WTC11 (cell line): ENCODE data around the gene PRKCG. TPM values are rescaled to one million over a fixed set of nuclear protein-coding genes. Genes with fewer than 3 reads are reported as not detected.

Source experiments
- ATAC-seq: fragments of 200-7000 bp; cut with Tn5 transposase; 2 replicates; pipeline ENCODE4 v1.10.0; 2021; ENCODE audit warnings: mild to moderate bottlenecking, moderate library complexity
- CTCF ChIA-PET: fragments of 300-600 bp; sonication (Branson Sonifier 250); formaldehyde crosslinking; loops from one replicate; lab custom pipeline; 2021; ENCODE audit warnings: antibody characterized with exemption; lab: Charles Lee
- POLR2A ChIA-PET: fragments of 350-600 bp; sonication (Branson Sonifier 250); formaldehyde crosslinking; loops from one replicate; lab custom pipeline; 2021; ENCODE audit warnings: antibody characterized with exemption; lab: Charles Lee
- DNase-seq: peaks from one replicate; pipeline ENCODE4 v3.0.0; 2021; ENCODE audit warnings: low spot score
- H3K27ac Mint-ChIP-seq: 2 replicates; pipeline ENCODE4 v1.8.0; 2021; ENCODE audit warnings: mixed read lengths
- H3K27me3 Mint-ChIP-seq: 2 replicates; pipeline ENCODE4 v1.8.0; 2021; ENCODE audit warnings: low read depth, mild to moderate bottlenecking, moderate library complexity, mixed read lengths
- H3K36me3 Mint-ChIP-seq: 2 replicates; pipeline ENCODE4 v1.8.0; 2021; ENCODE audit warnings: mixed read lengths
- H3K4me1 Mint-ChIP-seq: 2 replicates; pipeline ENCODE4 v1.8.0; 2022; ENCODE audit warnings: mixed read lengths
- H3K4me3 Mint-ChIP-seq: 2 replicates; pipeline ENCODE4 v1.8.0; 2021; ENCODE audit warnings: mild to moderate bottlenecking, moderate library complexity, mixed read lengths
- H3K9me3 Mint-ChIP-seq: 2 replicates; pipeline ENCODE4 v1.8.0; 2021; ENCODE audit warnings: mixed read lengths
- E2F4 ChIP-seq: sonication (generic); formaldehyde crosslinking; IDR thresholded peaks from 2 replicates; pipeline ENCODE4 v1.8.1; 2022; ENCODE audit warnings: low read depth, mild to moderate bottlenecking, moderate library complexity, missing genetic modification reagents, borderline replicate concordance
- ELF4 ChIP-seq: sonication (generic); formaldehyde crosslinking; IDR thresholded peaks from 2 replicates; pipeline ENCODE4 v1.8.1; 2022; ENCODE audit warnings: low read depth, mild to moderate bottlenecking, moderate library complexity, missing genetic modification reagents
- HMGA2 ChIP-seq: fragments of 250-450 bp; sonication (Bioruptor Pico); IDR thresholded peaks from 2 replicates; pipeline ENCODE4 v1.4.0; 2021; ENCODE audit warnings: mild to moderate bottlenecking, moderate library complexity
- JUN ChIP-seq: sonication (generic); formaldehyde crosslinking; IDR thresholded peaks from 2 replicates; pipeline ENCODE4 v1.8.0; 2023; ENCODE audit warnings: mild to moderate bottlenecking, missing genetic modification reagents
- KAT7 ChIP-seq: sonication (generic); formaldehyde crosslinking; IDR thresholded peaks from 2 replicates; pipeline ENCODE4 v1.8.1; 2023; ENCODE audit warnings: missing genetic modification reagents, mild to moderate bottlenecking, borderline replicate concordance
- NR3C1 ChIP-seq: sonication (generic); formaldehyde crosslinking; conservative IDR thresholded peaks from 2 replicates; pipeline ENCODE4 v1.8.1; 2023; ENCODE audit warnings: low read depth, mild to moderate bottlenecking, missing genetic modification reagents
- RORB ChIP-seq: fragments of 250-450 bp; sonication (Bioruptor Pico); IDR thresholded peaks from 2 replicates; pipeline ENCODE4 v1.9.0; 2021; ENCODE audit warnings: mild to moderate bottlenecking
- SMAD4 ChIP-seq: sonication (generic); formaldehyde crosslinking; IDR thresholded peaks from 2 replicates; pipeline ENCODE4 v1.8.0; 2022; ENCODE audit warnings: mild to moderate bottlenecking, missing genetic modification reagents
- SP1 ChIP-seq: sonication (generic); formaldehyde crosslinking; conservative IDR thresholded peaks from 2 replicates; pipeline ENCODE4 v1.8.1; 2022; ENCODE audit warnings: missing genetic modification reagents
- TCF7 ChIP-seq: sonication (generic); formaldehyde crosslinking; IDR thresholded peaks from 2 replicates; pipeline ENCODE4 v1.8.0; 2022; ENCODE audit warnings: mild to moderate bottlenecking, low read depth, missing genetic modification reagents, moderate library complexity
- TEAD4 ChIP-seq: sonication (generic); formaldehyde crosslinking; IDR thresholded peaks from 2 replicates; pipeline ENCODE4 v1.8.0; 2022; ENCODE audit warnings: mild to moderate bottlenecking, missing genetic modification reagents
- TP53 ChIP-seq: sonication (generic); formaldehyde crosslinking; IDR thresholded peaks from 2 replicates; pipeline ENCODE4 v1.8.1; 2023; ENCODE audit warnings: mild to moderate bottlenecking, missing genetic modification reagents
- USF1 ChIP-seq: sonication (generic); formaldehyde crosslinking; IDR thresholded peaks from 2 replicates; pipeline ENCODE4 v1.8.0; 2022; ENCODE audit warnings: mild to moderate bottlenecking, missing genetic modification reagents
- USF2 ChIP-seq: sonication (generic); formaldehyde crosslinking; IDR thresholded peaks from 2 replicates; pipeline ENCODE4 v1.8.1; 2023; ENCODE audit warnings: mild to moderate bottlenecking, missing genetic modification reagents, moderate library complexity
- ZNF121 ChIP-seq: sonication (generic); formaldehyde crosslinking; IDR thresholded peaks from 2 replicates; pipeline ENCODE4 v1.8.0; 2023; ENCODE audit warnings: missing genetic modification reagents
- ZNF232 ChIP-seq: sonication (generic); formaldehyde crosslinking; IDR thresholded peaks from 2 replicates; pipeline ENCODE4 v1.8.0; 2022; ENCODE audit warnings: mild to moderate bottlenecking, missing genetic modification reagents
- ZNF317 ChIP-seq: sonication (generic); formaldehyde crosslinking; IDR thresholded peaks from 2 replicates; pipeline ENCODE4 v1.8.1; 2023; ENCODE audit warnings: low read depth, mild to moderate bottlenecking, moderate library complexity, missing genetic modification reagents, borderline replicate concordance
- ZNF512 ChIP-seq: sonication (generic); formaldehyde crosslinking; IDR thresholded peaks from 2 replicates; pipeline ENCODE4 v1.8.1; 2022; ENCODE audit warnings: missing genetic modification reagents, borderline replicate concordance
- ZNF671 ChIP-seq: fragments of 250-450 bp; sonication (Bioruptor Pico); IDR thresholded peaks from 2 replicates; pipeline ENCODE4 v1.8.0; 2021; ENCODE audit warnings: mild to moderate bottlenecking
- total RNA-seq: library from RNA; stranded (reverse); gene quantifications from 3 replicates; pipeline ENCODE4 v1.2.3, GENCODE V29; 2021
- TF ChIP-seq, protein P1 (sequence below): sonication (generic); formaldehyde crosslinking; IDR thresholded peaks from 2 replicates; pipeline ENCODE4 v1.8.1; 2023; ENCODE audit warnings: mild to moderate bottlenecking, missing genetic modification reagents
- TF ChIP-seq, protein P2 (sequence below): sonication (generic); formaldehyde crosslinking; IDR thresholded peaks from 2 replicates; pipeline ENCODE4 v1.8.0; 2022; ENCODE audit warnings: mild to moderate bottlenecking, missing genetic modification reagents

PRKCG gene
- total RNA-seq, 1 experiment from 2014 or later: 23.0 TPM

GRCh38 chr19:53853707-53854106 lies 28.3 kb upstream of the PRKCG start:
- ChIA-PET POLR2A (interaction anchor here (1.2 kb wide), 1 partner anchor 14 kb away, joined by 4 read pairs; the partner anchor contains the start of gene MYADM), CTCF (interaction anchor here (0.5 to 1.5 kb wide), 19 partner anchors 7 to 303 kb away, joined by 3 to 9 read pairs (median 4); partner anchors contain the start of genes MYADM and PRKCG)
- Mint-ChIP-seq H3K36me3 (no peaks in the 10 kb centered on the region), H3K9me3 (no peaks in the 10 kb centered on the region), H3K27ac (no peak overlapping the region), H3K27me3 (peaks cover 8% of the 10 kb centered on the region; the same call in 1 of the 2 replicates), H3K4me3 (no peak overlapping the region), H3K4me1 (peaks cover 16% of the 10 kb centered on the region)
- ATAC-seq (no peak), DNase-seq (no peak)
- TF ChIP-seq ZNF671 (CRISPR knock-in tag): no peak
- no peak for TF ChIP-seq E2F4 (CRISPR knock-in tag)
- TF ChIP-seq, protein P1, sequence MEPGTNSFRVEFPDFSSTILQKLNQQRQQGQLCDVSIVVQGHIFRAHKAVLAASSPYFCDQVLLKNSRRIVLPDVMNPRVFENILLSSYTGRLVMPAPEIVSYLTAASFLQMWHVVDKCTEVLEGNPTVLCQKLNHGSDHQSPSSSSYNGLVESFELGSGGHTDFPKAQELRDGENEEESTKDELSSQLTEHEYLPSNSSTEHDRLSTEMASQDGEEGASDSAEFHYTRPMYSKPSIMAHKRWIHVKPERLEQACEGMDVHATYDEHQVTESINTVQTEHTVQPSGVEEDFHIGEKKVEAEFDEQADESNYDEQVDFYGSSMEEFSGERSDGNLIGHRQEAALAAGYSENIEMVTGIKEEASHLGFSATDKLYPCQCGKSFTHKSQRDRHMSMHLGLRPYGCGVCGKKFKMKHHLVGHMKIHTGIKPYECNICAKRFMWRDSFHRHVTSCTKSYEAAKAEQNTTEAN (CRISPR knock-in tag): no peak
- TF ChIP-seq ZNF317 (CRISPR knock-in tag): no peak
- no peak for TF ChIP-seq JUN (CRISPR knock-in tag)
- TF ChIP-seq TCF7 (CRISPR knock-in tag): no peak
- TF ChIP-seq HMGA2: no peak
- no peak for TF ChIP-seq USF2
- TF ChIP-seq TEAD4 (CRISPR knock-in tag): no peak
- no peak for TF ChIP-seq ZNF232 (CRISPR knock-in tag)
- TF ChIP-seq NR3C1: no peak
- TF ChIP-seq ZNF512 (CRISPR knock-in tag): no peak
- TF ChIP-seq SP1: no peak
- no peak for TF ChIP-seq USF1
- no peak for TF ChIP-seq ZNF121 (CRISPR knock-in tag)
- TF ChIP-seq KAT7: no peak
- no peak for TF ChIP-seq SMAD4 (CRISPR knock-in tag)

DNA sequence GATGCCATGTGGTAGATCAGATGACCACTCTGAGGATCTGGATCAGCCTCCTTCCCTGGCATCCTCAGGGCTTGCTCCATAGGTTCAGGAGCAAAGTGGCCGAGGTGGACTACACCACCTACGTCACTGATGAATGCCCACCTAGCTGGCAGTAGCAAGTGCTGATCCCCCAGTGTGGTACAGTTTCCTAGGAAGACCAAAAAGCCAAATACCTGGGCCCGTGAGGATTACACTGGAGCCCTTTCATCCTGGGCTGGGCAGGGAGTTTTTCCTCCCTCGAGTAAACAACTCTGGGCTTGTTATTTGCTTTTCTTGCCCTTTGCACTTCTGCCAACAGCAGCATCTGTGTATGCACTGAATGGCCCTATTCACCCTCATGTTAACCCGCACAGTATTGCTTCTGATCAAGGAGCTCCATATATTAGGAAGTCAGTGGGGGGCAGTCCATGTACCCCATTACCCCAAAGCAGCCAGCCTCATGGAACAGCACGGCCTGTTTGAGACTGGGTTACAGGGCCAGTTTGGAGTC lies 17.6 kb upstream of the PRKCG start:
- Mint-ChIP-seq H3K4me3 (no peak overlapping the region), H3K27me3 (peaks cover 5% of the 10 kb centered on the region), H3K9me3 (no peaks in the 10 kb centered on the region), H3K4me1 (peaks cover 15% of the 10 kb centered on the region), H3K36me3 (no peaks in the 10 kb centered on the region), H3K27ac (peak overlapping the region; percentile 60)
- TF ChIP-seq, protein P2, sequence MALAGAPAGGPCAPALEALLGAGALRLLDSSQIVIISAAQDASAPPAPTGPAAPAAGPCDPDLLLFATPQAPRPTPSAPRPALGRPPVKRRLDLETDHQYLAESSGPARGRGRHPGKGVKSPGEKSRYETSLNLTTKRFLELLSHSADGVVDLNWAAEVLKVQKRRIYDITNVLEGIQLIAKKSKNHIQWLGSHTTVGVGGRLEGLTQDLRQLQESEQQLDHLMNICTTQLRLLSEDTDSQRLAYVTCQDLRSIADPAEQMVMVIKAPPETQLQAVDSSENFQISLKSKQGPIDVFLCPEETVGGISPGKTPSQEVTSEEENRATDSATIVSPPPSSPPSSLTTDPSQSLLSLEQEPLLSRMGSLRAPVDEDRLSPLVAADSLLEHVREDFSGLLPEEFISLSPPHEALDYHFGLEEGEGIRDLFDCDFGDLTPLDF (CRISPR knock-in tag): no peak
- TF ChIP-seq TP53 (CRISPR knock-in tag) (no peak), ELF4 (CRISPR knock-in tag) (no peak), KAT7 (no peak), RORB (CRISPR knock-in tag) (no peak)
- TF ChIP-seq, protein P1 (CRISPR knock-in tag): no peak
- ChIA-PET CTCF (interaction anchor here (4.8 kb wide), 1 partner anchor 165 kb away, joined by 31 read pairs; no protein-coding TSS in a partner anchor), POLR2A (no interaction called here)
- ATAC-seq (no peak), DNase-seq (no peak)
